Measurements from ENCODE around the gene C1QL2. TPM values are rescaled to one million over a fixed set of nuclear protein-coding genes. Genes with fewer than 3 reads are reported as not detected.

The C1QL2 gene
- total RNA-seq, 2 donors from 2014 or later: not detected

GRCh38 chr2:119154076-119154475 is 4.5 kb downstream of the C1QL2 start:
- no peak for DNase-seq
- intact Hi-C loops (cut with DNase I): no loop called here
- ATAC-seq: no peak

- intact Hi-C loops (cut with DNase I): no loop called here
- ATAC-seq (no peak), DNase-seq (no peak)
Observed at GRCh38 chr2:119149611-119150010, 8.9 kb downstream of the C1QL2 start.

GRCh38 chr2:119147776-119148715 is 10.5 kb downstream of the C1QL2 start:
- DNase-seq (no peak), ATAC-seq (no peak)
- intact Hi-C loops (cut with DNase I): no loop called here

- no peak for ATAC-seq
- DNase-seq: no peak
- intact Hi-C loops (cut with DNase I): no loop called here
Observed at GRCh38 chr2:119144806-119145205, 13.7 kb downstream of the C1QL2 start.

- no peak for DNase-seq
- ATAC-seq: no peak
- intact Hi-C loops (cut with DNase I): no loop called here
Observed at GRCh38 chr2:119142824-119143223, 15.7 kb downstream of the C1QL2 start.

GRCh38 chr2:119137502-119137901 is 21.0 kb downstream of the C1QL2 start:
- DNase-seq (no peak), ATAC-seq (no peak)
- intact Hi-C loops (cut with DNase I): no loop called here

- ATAC-seq (no peak), DNase-seq (no peak)
- intact Hi-C loops (cut with DNase I): no loop called here
Observed at GRCh38 chr2:119136872-119137271, 21.7 kb downstream of the C1QL2 start.

- ATAC-seq (no peak), DNase-seq (no peak)
- intact Hi-C loops (cut with DNase I): no loop called here
Observed at GRCh38 chr2:119136093-119136492, 22.5 kb downstream of the C1QL2 start.

GRCh38 chr2:119134775-119135174 is 23.8 kb downstream of the C1QL2 start:
- no peak for DNase-seq
- no peak for ATAC-seq
- intact Hi-C loops (cut with DNase I): no loop called here

GRCh38 chr2:119126650-119127049 is 31.9 kb downstream of the C1QL2 start:
- DNase-seq: no peak
- intact Hi-C loops (cut with DNase I): no loop called here

GRCh38 chr2:119123389-119123788 is 35.2 kb downstream of the C1QL2 start:
- no peak for ATAC-seq
- intact Hi-C loops (cut with DNase I): no loop called here

More at GRCh38 chr2:119126650-119127049, 31.9 kb downstream of the C1QL2 start:
- no peak for ATAC-seq

GRCh38 chr2:119122663-119123062 is 35.9 kb downstream of the C1QL2 start:
- intact Hi-C loops (cut with DNase I): no loop called here
- DNase-seq: no peak
- no peak for ATAC-seq

More at GRCh38 chr2:119123389-119123788, 35.2 kb downstream of the C1QL2 start:
- no peak for DNase-seq

- no peak for DNase-seq
- ATAC-seq: no peak
- intact Hi-C loops (cut with DNase I): no loop called here
Observed at GRCh38 chr2:119119999-119120756, 38.4 kb downstream of the C1QL2 start.

- ATAC-seq (no peak), DNase-seq (no peak)
- intact Hi-C loops (cut with DNase I): no loop called here
Observed at GRCh38 chr2:119119076-119119785, 39.3 kb downstream of the C1QL2 start.

- ATAC-seq (no peak), DNase-seq (no peak)
- intact Hi-C loops (cut with DNase I): no loop called here
Observed at GRCh38 chr2:119117891-119118882, 40.4 kb downstream of the C1QL2 start.

- no peak for DNase-seq
- no peak for ATAC-seq
- intact Hi-C loops (cut with DNase I): no loop called here
Observed at GRCh38 chr2:119117408-119117807, 41.1 kb downstream of the C1QL2 start.

GRCh38 chr2:119116411-119117295 is 41.9 kb downstream of the C1QL2 start:
- no peak for ATAC-seq
- intact Hi-C loops (cut with DNase I): no loop called here
- no peak for DNase-seq

- intact Hi-C loops (cut with DNase I): no loop called here
- ATAC-seq: no peak
Observed at GRCh38 chr2:119114266-119114665, 44.3 kb downstream of the C1QL2 start.

More at GRCh38 chr2:119114266-119114665, 44.3 kb downstream of the C1QL2 start:
- no peak for DNase-seq

Measured in left cardiac atrium (tissue), 4 donors.